GM21528 (cell line): ENCODE measurements around the gene GPR35.

Experiments
- ATAC-seq: cut with Tn5 transposase; IDR thresholded peaks from one replicate; pipeline ENCODE4 v1.9.1; 2021; ENCODE audit warnings: mild to moderate bottlenecking, moderate library complexity; ENCODE audit not compliant: unreplicated experiment, low FRiP score

Gene GPR35

GRCh38 chr2:240588669-240589068 lies 36.6 kb upstream of the GPR35 start:
- no peak for ATAC-seq

GRCh38 chr2:240589375-240589774 lies 35.9 kb upstream of the GPR35 start:
- ATAC-seq, result no peak

GRCh38 chr2:240589850-240590525 lies 35.3 kb upstream of the GPR35 start:
- no peak for ATAC-seq

- ATAC-seq, result no peak
Observed at GRCh38 chr2:240590681-240591111, 34.6 kb upstream of the GPR35 start.

- no peak for ATAC-seq
Observed at GRCh38 chr2:240591226-240591625, 34.1 kb upstream of the GPR35 start.

GRCh38 chr2:240591784-240592183 lies 33.5 kb upstream of the GPR35 start:
- ATAC-seq, result no peak

GRCh38 chr2:240593026-240593702 lies 32.1 kb upstream of the GPR35 start:
- no peak for ATAC-seq

- no peak for ATAC-seq
Observed at GRCh38 chr2:240593703-240594451, 31.4 kb upstream of the GPR35 start.

GRCh38 chr2:240594511-240595380 lies 30.5 kb upstream of the GPR35 start:
- ATAC-seq, result no peak

- ATAC-seq, result no peak
Observed at GRCh38 chr2:240595381-240596079, 29.8 kb upstream of the GPR35 start.

GRCh38 chr2:240596080-240596460 lies 29.2 kb upstream of the GPR35 start:
- ATAC-seq, result no peak

- no peak for ATAC-seq
Observed at GRCh38 chr2:240596491-240596931, 28.8 kb upstream of the GPR35 start.

GRCh38 chr2:240597054-240597418 lies 28.2 kb upstream of the GPR35 start:
- no peak for ATAC-seq

- ATAC-seq, result no peak
Observed at GRCh38 chr2:240597419-240598181, 27.7 kb upstream of the GPR35 start.

GRCh38 chr2:240598311-240598911 lies 26.9 kb upstream of the GPR35 start:
- ATAC-seq, result no peak

- ATAC-seq, result no peak
Observed at GRCh38 chr2:240599141-240599583, 26.1 kb upstream of the GPR35 start.

- no peak for ATAC-seq
Observed at GRCh38 chr2:240600451-240600961, 24.8 kb upstream of the GPR35 start.

- no peak for ATAC-seq
Observed at GRCh38 chr2:240601061-240601830, 24.0 kb upstream of the GPR35 start.
